PC-9 (cell line): Measurements from ENCODE around the gene SDCBP2.

ENCODE experiments used
- EZH2 ChIP-seq: fragments of 200-600 bp; sonication (generic); IDR thresholded peaks from 2 replicates; pipeline ENCODE4 v1.8.0; 2017; ENCODE audit warnings: antibody characterized with exemption, low read depth
- TF ChIP-seq, protein P1 (sequence below): fragments of 200-600 bp; sonication (generic); conservative IDR thresholded peaks from 2 replicates; pipeline ENCODE4 v1.6.1; 2017; ENCODE audit warnings: mixed run types, antibody characterized with exemption, mild to moderate bottlenecking, moderate library complexity

DNA sequence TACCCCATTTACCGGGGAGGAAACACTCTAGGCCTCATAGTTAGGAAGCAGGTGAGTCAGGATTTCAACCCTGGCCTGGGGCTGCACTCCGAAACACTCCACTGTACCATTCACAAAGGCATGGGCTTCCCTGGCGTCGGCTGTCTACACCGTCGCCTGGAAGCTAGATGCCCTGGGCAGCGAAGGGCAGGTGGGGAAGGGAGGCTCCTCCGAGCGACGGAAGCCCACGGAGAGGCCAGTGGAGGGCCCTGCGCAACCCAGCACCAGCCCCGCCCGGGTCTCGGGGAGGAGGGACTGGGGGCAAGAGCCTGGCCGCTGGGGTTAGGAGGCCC, 16.1 kb downstream of the SDCBP2 start:
- no peak for TF ChIP-seq EZH2
- TF ChIP-seq, protein P1, sequence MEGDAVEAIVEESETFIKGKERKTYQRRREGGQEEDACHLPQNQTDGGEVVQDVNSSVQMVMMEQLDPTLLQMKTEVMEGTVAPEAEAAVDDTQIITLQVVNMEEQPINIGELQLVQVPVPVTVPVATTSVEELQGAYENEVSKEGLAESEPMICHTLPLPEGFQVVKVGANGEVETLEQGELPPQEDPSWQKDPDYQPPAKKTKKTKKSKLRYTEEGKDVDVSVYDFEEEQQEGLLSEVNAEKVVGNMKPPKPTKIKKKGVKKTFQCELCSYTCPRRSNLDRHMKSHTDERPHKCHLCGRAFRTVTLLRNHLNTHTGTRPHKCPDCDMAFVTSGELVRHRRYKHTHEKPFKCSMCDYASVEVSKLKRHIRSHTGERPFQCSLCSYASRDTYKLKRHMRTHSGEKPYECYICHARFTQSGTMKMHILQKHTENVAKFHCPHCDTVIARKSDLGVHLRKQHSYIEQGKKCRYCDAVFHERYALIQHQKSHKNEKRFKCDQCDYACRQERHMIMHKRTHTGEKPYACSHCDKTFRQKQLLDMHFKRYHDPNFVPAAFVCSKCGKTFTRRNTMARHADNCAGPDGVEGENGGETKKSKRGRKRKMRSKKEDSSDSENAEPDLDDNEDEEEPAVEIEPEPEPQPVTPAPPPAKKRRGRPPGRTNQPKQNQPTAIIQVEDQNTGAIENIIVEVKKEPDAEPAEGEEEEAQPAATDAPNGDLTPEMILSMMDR, result no peak
